ENCODE measurements around the gene MEX3D. TPM values are rescaled to one million over a fixed set of nuclear protein-coding genes. Genes with fewer than 3 reads are reported as not detected.

MEX3D gene
- total RNA-seq, 1 donor: 27.6 TPM

GRCh38 chr19:1572795-1573194, 4.7 kb upstream of the MEX3D start:
- TF ChIP-seq CTCF (IDR thresholded peaks at IDR 0.05; ENCODE audit: insufficient read depth, low read length): no peak

DNA sequence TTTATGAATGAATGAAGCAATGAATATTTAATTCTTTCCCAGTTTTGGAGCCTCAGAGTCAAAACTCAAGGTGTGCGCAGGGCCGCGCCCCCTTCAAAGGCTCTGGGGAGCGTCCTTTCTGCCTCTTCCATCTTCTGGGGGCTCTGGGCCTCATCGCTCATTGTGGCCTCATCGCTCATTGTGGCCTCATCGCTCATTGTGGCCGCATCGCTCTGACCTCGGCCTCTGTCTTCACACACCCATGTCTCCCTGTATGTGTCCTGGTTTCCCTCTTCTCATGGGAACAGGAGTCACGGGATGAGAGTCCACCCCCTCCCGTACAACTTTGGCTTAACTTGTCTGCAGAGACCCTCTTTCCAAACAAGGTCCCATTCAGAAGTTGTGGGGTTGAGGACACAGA, 3.2 kb upstream of the MEX3D start:
- DNase-seq (ENCODE audit: low read depth): no peak
- H3K4me3 ChIP-seq (ENCODE audit: low read depth, low read length): no peak overlapping the region
- TF ChIP-seq CTCF (IDR thresholded peaks at IDR 0.05; ENCODE audit: insufficient read depth, low read length): no peak

More at GRCh38 chr19:1572795-1573194, 4.7 kb upstream of the MEX3D start:
- no peak overlapping the region for H3K4me3 ChIP-seq (ENCODE audit: low read depth, low read length)
- DNase-seq (ENCODE audit: low read depth): no peak

DNA sequence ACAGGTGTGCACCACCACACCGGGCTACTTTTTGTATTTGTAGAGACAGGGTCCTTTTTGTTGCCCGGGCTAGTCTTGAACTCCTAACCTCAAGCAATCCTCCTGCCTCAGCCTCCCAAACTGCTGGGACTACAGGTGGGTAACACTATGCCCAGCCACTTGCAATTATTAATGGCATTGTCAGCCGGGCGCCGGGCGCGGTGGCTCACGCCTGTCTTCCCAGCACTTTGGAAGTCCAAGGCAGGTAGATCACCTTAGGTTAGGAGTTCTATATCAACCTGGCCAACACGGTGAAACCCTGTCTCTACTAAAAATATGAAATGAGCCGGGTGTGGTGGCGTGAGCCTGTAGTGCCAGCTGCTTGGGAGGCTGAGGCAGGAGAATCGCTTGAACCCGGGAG, 2.7 kb upstream of the MEX3D start:
- no peak for TF ChIP-seq CTCF (IDR thresholded peaks at IDR 0.05; ENCODE audit: insufficient read depth, low read length)
- no peak overlapping the region for H3K4me3 ChIP-seq (ENCODE audit: low read depth, low read length)
- no peak for DNase-seq (ENCODE audit: low read depth)

DNA sequence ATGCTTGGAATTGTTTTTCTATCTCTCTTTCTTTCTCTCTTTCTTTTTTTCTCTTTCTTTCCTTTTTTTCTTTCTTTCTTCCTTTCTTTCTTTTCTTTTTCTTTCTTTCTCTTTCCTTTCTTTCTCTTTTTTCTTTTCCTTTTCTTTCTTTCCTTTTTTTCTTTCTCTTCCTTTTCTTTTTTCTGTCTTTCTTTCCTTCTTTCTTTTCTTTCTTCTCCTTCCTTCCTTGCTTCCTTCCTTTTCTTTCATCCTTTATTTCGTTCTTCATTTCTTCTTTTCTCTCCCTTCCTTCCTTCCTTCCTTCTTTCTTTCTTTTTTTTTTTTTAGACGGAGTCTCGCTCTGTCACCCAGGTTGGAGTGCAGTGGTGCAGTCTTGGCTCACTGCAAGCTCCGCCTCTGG, 1.9 kb upstream of the MEX3D start:
- DNase-seq (ENCODE audit: low read depth): no peak
- H3K4me3 ChIP-seq (ENCODE audit: low read depth, low read length): no peak overlapping the region
- TF ChIP-seq CTCF (IDR thresholded peaks at IDR 0.05; ENCODE audit: insufficient read depth, low read length): no peak

GRCh38 chr19:1567848-1568227, 287 bp downstream of the MEX3D start:
- peak overlapping the region; percentile 79 for H3K4me3 ChIP-seq (ENCODE audit: low read depth, low read length)
- no peak for DNase-seq (ENCODE audit: low read depth)
- TF ChIP-seq CTCF (IDR thresholded peaks at IDR 0.05; ENCODE audit: insufficient read depth, low read length): no peak

DNA sequence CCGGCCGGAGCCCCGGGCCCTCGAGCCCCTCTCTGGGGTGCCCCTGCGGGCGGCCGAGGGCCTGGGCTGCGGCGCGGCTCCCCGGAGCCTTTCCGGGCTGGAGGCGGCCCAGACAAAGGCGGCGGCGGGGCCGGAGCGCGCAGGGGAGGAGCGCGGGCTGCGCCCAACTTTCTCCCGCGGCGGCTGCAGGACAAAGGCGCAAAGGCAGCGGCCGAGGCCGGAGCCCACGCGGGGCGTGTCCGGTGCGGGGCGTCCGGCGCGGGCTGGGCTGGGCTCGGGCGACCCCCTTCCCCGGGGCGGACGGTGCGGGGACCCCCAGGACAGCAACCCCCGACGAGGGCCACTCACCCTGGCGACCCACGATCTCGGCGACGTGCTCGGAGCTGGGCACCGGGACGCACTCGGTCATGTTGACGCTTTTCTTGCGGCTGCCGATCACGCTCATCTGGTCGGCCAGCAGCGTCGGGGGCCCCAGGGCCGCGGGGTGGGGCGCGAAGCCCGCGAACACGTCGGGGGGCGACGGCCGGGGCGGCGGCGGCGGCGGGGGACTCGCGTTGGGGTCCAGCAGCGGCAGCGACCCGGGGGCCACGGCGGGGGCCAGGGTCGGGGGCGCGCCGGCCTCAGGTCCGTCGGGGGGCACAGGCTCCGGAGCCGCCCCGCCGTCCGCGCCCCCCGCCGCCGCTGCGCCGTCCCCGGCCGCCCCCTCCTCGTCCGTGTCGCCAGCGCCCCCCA, 843 bp downstream of the MEX3D start:
- TF ChIP-seq CTCF (IDR thresholded peaks at IDR 0.05; ENCODE audit: insufficient read depth, low read length): no peak
- peak overlapping the region; percentile 79 for H3K4me3 ChIP-seq (ENCODE audit: low read depth, low read length)
- peak; percentile 28 for DNase-seq (ENCODE audit: low read depth)

All from fibroblast of the aortic adventitia (primary cell).